Panc1 (cell line): ENCODE results near the gene ESRRG. TPM values are rescaled to one million over a fixed set of nuclear protein-coding genes. Genes with fewer than 3 reads are reported as not detected.

Source experiments
- ATAC-seq: fragments of 200-7000 bp; cut with Tn5 transposase; 2 replicates; pipeline ENCODE4 v1.9.1; 2020; ENCODE audit warnings: mild to moderate bottlenecking, moderate library complexity
- BruUV-seq: library from RNA; stranded (reverse); fragments of 400-500 nt; replicated peaks from 2 replicates; lab custom pipeline; 2021; lab: Mats Ljungman, UMichigan
- CTCF ChIA-PET: fragments of 300-600 bp; sonication (Branson Sonifier 250); formaldehyde crosslinking; loops from one replicate; lab custom pipeline; 2022; ENCODE audit warnings: antibody characterized with exemption; lab: Charles Lee
- POLR2A ChIA-PET: fragments of 300-600 bp; sonication (Branson Sonifier 250); formaldehyde crosslinking; loops from one replicate; lab custom pipeline; 2022; ENCODE audit warnings: antibody characterized with exemption; lab: Charles Lee
- DNase-seq: peaks from one replicate; pipeline ENCODE4 v3.0.0-alpha.2; 2010; ENCODE audit warnings: low read depth, low spot score
- H3K27ac ChIP-seq: 2 replicates; pipeline ENCODE4 v1.5.1; 2011; ENCODE audit warnings: mild to moderate bottlenecking, low read length, inconsistent platforms
- H3K27me3 ChIP-seq: fragments of 200-500 bp; sonication (Bioruptor generic); 2 replicates; pipeline ENCODE4 v1.6.0; 2014; ENCODE audit warnings: low read length, inconsistent platforms; ENCODE audit not compliant: control insufficient read depth, insufficient read depth
- H3K36me3 ChIP-seq: fragments of 200-500 bp; sonication (Bioruptor generic); 2 replicates; pipeline ENCODE4 v1.5.1; 2014; ENCODE audit warnings: inconsistent platforms, mild to moderate bottlenecking, low read length, moderate library complexity; ENCODE audit not compliant: control insufficient read depth, insufficient read depth
- H3K4me1 ChIP-seq: 2 replicates; pipeline ENCODE4 v1.5.1; 2011; ENCODE audit warnings: inconsistent platforms, mild to moderate bottlenecking, low read length, moderate library complexity; ENCODE audit not compliant: control insufficient read depth, insufficient read depth
- H3K4me3 ChIP-seq, 2 experiments: 2 replicates each; pipeline ENCODE4 v1.5.1; 2011 to 2012; ENCODE audit warnings: low read depth in 2 of 2, low read length in 2 of 2, mild to moderate bottlenecking in 2 of 2, inconsistent platforms in 1 of 2, moderate library complexity in 1 of 2
- H3K9me3 ChIP-seq: fragments of 200-500 bp; sonication (Bioruptor generic); 2 replicates; pipeline ENCODE4 v1.5.1; 2014; ENCODE audit warnings: low read depth, mild to moderate bottlenecking, inconsistent platforms, low read length, moderate library complexity; ENCODE audit not compliant: control insufficient read depth, insufficient read depth
- REST ChIP-seq, 2 experiments: IDR thresholded peaks; 2 replicates each; pipeline ENCODE4 v1.6.1; 2011 to 2012; ENCODE audit warnings: low read depth in 2 of 2, control low read depth in 1 of 2, low read length in 1 of 2, mild to moderate bottlenecking in 1 of 2, moderate library complexity in 1 of 2; ENCODE audit not compliant: insufficient read depth in 1 of 2
- SIN3A ChIP-seq: IDR thresholded peaks from 2 replicates; pipeline ENCODE4 v1.6.1; 2012; ENCODE audit warnings: low read depth, mild to moderate bottlenecking, low read length, moderate library complexity, borderline replicate concordance; ENCODE audit not compliant: insufficient read depth
- TCF7L2 ChIP-seq: IDR thresholded peaks from 2 replicates; pipeline ENCODE4 v1.6.1; 2011; ENCODE audit warnings: mild to moderate bottlenecking, low read depth, low read length, inconsistent platforms
- in situ Hi-C: cut with HindIII; loops from 2 replicates; pipeline ENCODE4 v1.10.0; 2016; ENCODE audit warnings: low sequenced_read_pairs, low pct_unique_long_range_greater_than_20kb
- intact Hi-C: fragments of 100-400 bp; cut with micrococcal nuclease; formaldehyde crosslinking; loops from one replicate; pipeline ENCODE4 v1.10.0; 2022; ENCODE audit not compliant: unreplicated experiment
- total RNA-seq: library from RNA; stranded (reverse); gene quantifications from one replicate; pipeline ENCODE4 v1.2.1, GENCODE V29; 2021; ENCODE audit not compliant: unreplicated experiment

Gene ESRRG
- total RNA-seq, 1 experiment from 2014 or later = not detected

GRCh38 chr1:216614011-216614934 lies 109.0 kb downstream of the ESRRG start (continued):
- TF ChIP-seq SIN3A = no peak

GRCh38 chr1:216612291-216612690 lies 110.9 kb downstream of the ESRRG start:
- no peak overlapping the region for H3K4me3 ChIP-seq
- H3K27ac ChIP-seq = no peak overlapping the region
- ATAC-seq = no peak
- BruUV-seq = no TSS peak
- no peaks in the 10 kb centered on the region; the same call in 1 of the 2 replicates for H3K27me3 ChIP-seq
- TF ChIP-seq TCF7L2 = no peak
- no peak for TF ChIP-seq REST (IDR thresholded peaks at IDR 0.05; ENCODE audit: insufficient read depth in 1 of 2, low read depth in 2 of 2, low read length in 1 of 2)
- intact Hi-C loops (no loop called here), in situ Hi-C loops (no loop called here)
- H3K9me3 ChIP-seq = no peaks in the 10 kb centered on the region
- CTCF ChIA-PET = no interaction called here
- DNase-seq = no peak
- POLR2A ChIA-PET = no interaction called here
- H3K4me1 ChIP-seq = no peaks in the 10 kb centered on the region
- H3K36me3 ChIP-seq = no peaks in the 10 kb centered on the region

- in situ Hi-C loops (no loop called here), intact Hi-C loops (no loop called here)
- H3K9me3 ChIP-seq = no peaks in the 10 kb centered on the region
- BruUV-seq = no TSS peak
- no peaks in the 10 kb centered on the region for H3K4me1 ChIP-seq
- DNase-seq = no peak
- TF ChIP-seq TCF7L2 (no peak), REST (IDR thresholded peaks at IDR 0.05; ENCODE audit: insufficient read depth in 1 of 2, low read depth in 2 of 2, low read length in 1 of 2) (no peak)
- H3K27me3 ChIP-seq = peaks cover 3% of the 10 kb centered on the region; the same call in 1 of the 2 replicates
- ATAC-seq = no peak
- CTCF ChIA-PET = no interaction called here
- H3K36me3 ChIP-seq = no peaks in the 10 kb centered on the region
- POLR2A ChIA-PET = no interaction called here
- H3K4me3 ChIP-seq = no peak overlapping the region
- H3K27ac ChIP-seq = no peak overlapping the region
Measured at GRCh38 chr1:216607067-216607697, 116.0 kb downstream of the ESRRG start.
